ENCODE measurements around the gene KNOP1. TPM values are rescaled to one million over a fixed set of nuclear protein-coding genes. Genes with fewer than 3 reads are reported as not detected.
"Not testable (repeated sequence)": the region's sequence is repeated elsewhere in the genome, so short reads cannot be mapped to it uniquely, and the experiment has no call there.

KNOP1 gene
- total RNA-seq, 2 donors from 2014 or later: 83.9 to 95.9 TPM

GRCh38 chr16:19681637-19682036, 36.4 kb downstream of the KNOP1 start:
- no peaks in the 10 kb centered on the region for H3K27me3 ChIP-seq (ENCODE audit: control insufficient read depth, insufficient read depth, low read length, poor library complexity, severe bottlenecking)
- no peak overlapping the region for H3K9ac ChIP-seq (ENCODE audit: extremely low read depth, low read length, poor library complexity, severe bottlenecking)
- no peak overlapping the region for H3K27ac Mint-ChIP-seq
- peaks cover 33% of the 10 kb centered on the region for H3K36me3 ChIP-seq (ENCODE audit: control insufficient read depth, insufficient read depth, low read length)
- H3K9me3 Mint-ChIP-seq: peaks cover 16% of the 10 kb centered on the region
- 92 to 100% methylated on average over 5 to 12 of the region's 12 CpGs for WGBS, 2 experiments (ENCODE audit: insufficient coverage in 1 of 2, insufficient read length in 1 of 2)
- H3K4me1 Mint-ChIP-seq: no peaks in the 10 kb centered on the region
- no peak overlapping the region for H3K27ac ChIP-seq (ENCODE audit: low read depth, low read length)
- peaks cover 59% of the 10 kb centered on the region for H3K36me3 Mint-ChIP-seq (ENCODE audit: low read depth)
- no peak overlapping the region for H3K4me3 Mint-ChIP-seq
- H3K4me3 ChIP-seq (ENCODE audit: low read length): no peak overlapping the region
- H3K4me1 ChIP-seq (ENCODE audit: control insufficient read depth, insufficient read depth, low read length): no peaks in the 10 kb centered on the region
- no peaks in the 10 kb centered on the region for H3K27me3 Mint-ChIP-seq (ENCODE audit: insufficient read depth)
- no peak for DNase-seq
- TF ChIP-seq, protein P1, sequence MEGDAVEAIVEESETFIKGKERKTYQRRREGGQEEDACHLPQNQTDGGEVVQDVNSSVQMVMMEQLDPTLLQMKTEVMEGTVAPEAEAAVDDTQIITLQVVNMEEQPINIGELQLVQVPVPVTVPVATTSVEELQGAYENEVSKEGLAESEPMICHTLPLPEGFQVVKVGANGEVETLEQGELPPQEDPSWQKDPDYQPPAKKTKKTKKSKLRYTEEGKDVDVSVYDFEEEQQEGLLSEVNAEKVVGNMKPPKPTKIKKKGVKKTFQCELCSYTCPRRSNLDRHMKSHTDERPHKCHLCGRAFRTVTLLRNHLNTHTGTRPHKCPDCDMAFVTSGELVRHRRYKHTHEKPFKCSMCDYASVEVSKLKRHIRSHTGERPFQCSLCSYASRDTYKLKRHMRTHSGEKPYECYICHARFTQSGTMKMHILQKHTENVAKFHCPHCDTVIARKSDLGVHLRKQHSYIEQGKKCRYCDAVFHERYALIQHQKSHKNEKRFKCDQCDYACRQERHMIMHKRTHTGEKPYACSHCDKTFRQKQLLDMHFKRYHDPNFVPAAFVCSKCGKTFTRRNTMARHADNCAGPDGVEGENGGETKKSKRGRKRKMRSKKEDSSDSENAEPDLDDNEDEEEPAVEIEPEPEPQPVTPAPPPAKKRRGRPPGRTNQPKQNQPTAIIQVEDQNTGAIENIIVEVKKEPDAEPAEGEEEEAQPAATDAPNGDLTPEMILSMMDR (conservative IDR thresholded peaks at IDR 0.05): no peak
- peaks cover 12% of the 10 kb centered on the region for H3K9me3 ChIP-seq (ENCODE audit: control insufficient read depth, low read length)

- peaks cover 37% of the 10 kb centered on the region for H3K36me3 ChIP-seq (ENCODE audit: control insufficient read depth, insufficient read depth, low read length)
- H3K4me3 Mint-ChIP-seq: no peak overlapping the region
- TF ChIP-seq, protein P1 (conservative IDR thresholded peaks at IDR 0.05): peak; percentile 53
- H3K36me3 Mint-ChIP-seq (ENCODE audit: low read depth): peaks cover 59% of the 10 kb centered on the region
- WGBS, 2 experiments (ENCODE audit: insufficient coverage in 1 of 2, insufficient read length in 1 of 2): 87 to 95% methylated on average over 3 to 6 of the region's 6 CpGs
- peak overlapping the region; percentile 58 for H3K27ac Mint-ChIP-seq
- no peak overlapping the region for H3K9ac ChIP-seq (ENCODE audit: extremely low read depth, low read length, poor library complexity, severe bottlenecking)
- no peaks in the 10 kb centered on the region for H3K4me1 ChIP-seq (ENCODE audit: control insufficient read depth, insufficient read depth, low read length)
- H3K27me3 Mint-ChIP-seq (ENCODE audit: insufficient read depth): no peaks in the 10 kb centered on the region
- no peaks in the 10 kb centered on the region for H3K27me3 ChIP-seq (ENCODE audit: control insufficient read depth, insufficient read depth, low read length, poor library complexity, severe bottlenecking)
- no peaks in the 10 kb centered on the region for H3K4me1 Mint-ChIP-seq
- no peak overlapping the region for H3K27ac ChIP-seq (ENCODE audit: low read depth, low read length)
- H3K4me3 ChIP-seq (ENCODE audit: low read length): no peak overlapping the region
- H3K9me3 Mint-ChIP-seq: peaks cover 16% of the 10 kb centered on the region
- DNase-seq: peak; percentile 58
- peaks cover 12% of the 10 kb centered on the region for H3K9me3 ChIP-seq (ENCODE audit: control insufficient read depth, low read length)
These were observed 37.1 kb downstream of the KNOP1 start for GRCh38 chr16:19680881-19681340.

GRCh38 chr16:19679281-19679680, 38.7 kb downstream of the KNOP1 start:
- not testable (repeated sequence) for H3K4me1 ChIP-seq (ENCODE audit: control insufficient read depth, insufficient read depth, low read length); H3K27ac Mint-ChIP-seq; H3K27ac ChIP-seq (ENCODE audit: low read depth, low read length); H3K4me3 ChIP-seq (ENCODE audit: low read length); H3K9me3 Mint-ChIP-seq; DNase-seq; H3K27me3 Mint-ChIP-seq (ENCODE audit: insufficient read depth); H3K4me1 Mint-ChIP-seq; H3K9me3 ChIP-seq (ENCODE audit: control insufficient read depth, low read length); H3K27me3 ChIP-seq (ENCODE audit: control insufficient read depth, insufficient read depth, low read length, poor library complexity, severe bottlenecking); H3K4me3 Mint-ChIP-seq; H3K9ac ChIP-seq (ENCODE audit: extremely low read depth, low read length, poor library complexity, severe bottlenecking)
- WGBS, 2 experiments (ENCODE audit: insufficient coverage in 1 of 2, insufficient read length in 1 of 2): 96 to 100% methylated on average over 3 to 6 of the region's 6 CpGs
- H3K36me3 ChIP-seq (ENCODE audit: control insufficient read depth, insufficient read depth, low read length): peaks cover 35% of the 10 kb centered on the region
- H3K36me3 Mint-ChIP-seq (ENCODE audit: low read depth): peaks cover 54% of the 10 kb centered on the region

GRCh38 chr16:19678804-19679203, 39.2 kb downstream of the KNOP1 start:
- Histone ChIP-seq H3K9me3 (ENCODE audit: control insufficient read depth, low read length) (peaks cover 6% of the 10 kb centered on the region), H3K27me3 (ENCODE audit: control insufficient read depth, insufficient read depth, low read length, poor library complexity, severe bottlenecking) (no peaks in the 10 kb centered on the region), H3K9ac (ENCODE audit: extremely low read depth, low read length, poor library complexity, severe bottlenecking) (no peak overlapping the region), H3K4me3 (ENCODE audit: low read length) (no peak overlapping the region), H3K36me3 (ENCODE audit: control insufficient read depth, insufficient read depth, low read length) (peaks cover 30% of the 10 kb centered on the region), H3K27ac (ENCODE audit: low read depth, low read length) (no peak overlapping the region), H3K4me1 (ENCODE audit: control insufficient read depth, insufficient read depth, low read length) (no peaks in the 10 kb centered on the region)
- TF ChIP-seq, protein P1 (conservative IDR thresholded peaks at IDR 0.05): no peak
- no peak overlapping the region for H3K4me3 Mint-ChIP-seq
- H3K9me3 Mint-ChIP-seq: peaks cover 5% of the 10 kb centered on the region
- no peaks in the 10 kb centered on the region for H3K27me3 Mint-ChIP-seq (ENCODE audit: insufficient read depth)
- H3K27ac Mint-ChIP-seq: no peak overlapping the region
- 95 to 97% methylated on average over 3 of the region's 7 CpGs for WGBS, 2 experiments (ENCODE audit: insufficient coverage in 1 of 2, insufficient read length in 1 of 2)
- no peaks in the 10 kb centered on the region for H3K4me1 Mint-ChIP-seq
- H3K36me3 Mint-ChIP-seq (ENCODE audit: low read depth): peaks cover 52% of the 10 kb centered on the region
- DNase-seq: no peak

Data from endodermal cell (in vitro differentiated cells).